Activated CD8-positive, alpha-beta memory T cell treated with anti-CD3 and anti-CD28 coated beads for 4 hours (primary cell): ENCODE data around the gene DAB2IP.
"Not testable (repeated sequence)": the region's sequence is repeated elsewhere in the genome, so short reads cannot be mapped to it uniquely, and the experiment has no call there.

Source experiments
- DNase-seq, 2 donors: peaks; one replicate each; pipeline ENCODE4 v3.0.0-alpha.2; 2020; ENCODE audit warnings: low read depth in 2 of 2

Gene DAB2IP

DNA sequence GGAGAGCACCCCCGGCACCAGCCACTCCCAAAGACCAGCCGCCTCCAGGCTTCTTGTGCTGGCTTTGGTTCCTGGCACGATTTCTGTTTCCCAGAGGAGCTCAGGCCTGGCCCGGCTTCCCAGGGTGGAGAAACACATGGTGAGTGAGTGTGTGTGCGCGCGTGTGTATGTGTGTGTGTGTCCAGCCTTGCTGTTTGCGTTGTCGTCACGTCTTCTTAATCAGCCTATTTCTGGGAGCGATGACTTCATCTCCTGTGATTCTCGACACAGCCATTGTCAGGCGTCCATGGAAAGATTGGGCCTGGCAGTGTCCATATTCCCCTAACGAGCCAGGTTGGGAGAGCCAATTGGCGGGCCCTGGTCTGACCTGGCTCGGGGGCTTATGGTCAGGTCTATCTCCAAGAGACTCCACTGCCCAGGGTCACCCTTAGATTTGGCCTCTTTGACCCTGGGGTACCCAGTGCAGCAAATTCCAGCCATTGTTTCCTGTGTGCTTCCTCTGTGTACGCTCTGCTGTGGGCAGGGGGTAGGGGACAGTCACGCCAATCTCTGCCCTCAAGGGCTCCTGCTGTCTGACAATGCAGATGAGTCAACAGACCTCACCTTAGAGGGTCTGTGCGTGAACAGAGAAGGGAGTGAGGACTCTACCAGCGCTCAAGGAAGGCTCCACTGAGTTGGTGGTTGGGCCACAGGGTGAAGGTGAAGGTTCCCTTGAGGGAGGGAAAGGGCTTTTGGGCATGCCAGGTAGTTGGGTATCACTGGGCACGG, 73.8 kb downstream of the DAB2IP start:
- DNase-seq: no peak

DNA sequence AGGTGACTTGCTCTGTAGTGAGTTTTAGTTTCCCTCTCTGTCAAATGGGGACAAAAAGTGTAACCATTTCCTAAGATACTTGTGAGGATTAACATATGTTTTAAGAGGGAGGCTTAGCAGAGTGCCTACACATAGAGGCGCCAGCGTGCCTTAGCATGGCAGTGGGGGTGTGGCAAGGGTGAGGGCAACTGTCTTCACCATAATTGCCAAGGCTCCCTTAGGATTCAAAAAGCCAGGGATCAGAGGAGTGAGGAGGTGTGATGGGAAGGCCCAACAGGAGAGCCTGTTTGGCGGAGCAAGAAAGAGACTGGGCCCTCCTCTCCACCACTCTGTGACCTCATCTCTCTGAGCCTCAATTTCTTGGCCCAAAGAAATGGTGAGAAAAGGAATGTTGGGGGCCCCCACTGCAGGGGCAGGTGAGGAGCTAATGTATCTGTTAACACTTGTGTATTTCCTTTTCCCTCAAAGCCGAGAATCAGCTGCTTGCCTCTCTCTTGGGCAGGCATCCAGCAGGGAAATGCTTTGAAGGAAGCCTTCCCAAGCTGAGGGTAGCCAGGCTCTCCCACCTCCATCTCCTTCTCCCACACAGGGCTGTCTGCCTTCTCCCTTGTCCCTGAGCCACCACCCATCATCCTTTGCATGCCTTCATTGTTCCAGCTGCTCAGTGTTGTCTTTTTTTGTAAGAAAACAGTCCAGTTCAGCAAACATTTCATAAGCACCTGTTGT, 76.0 kb downstream of the DAB2IP start:
- DNase-seq: no peak

DNA sequence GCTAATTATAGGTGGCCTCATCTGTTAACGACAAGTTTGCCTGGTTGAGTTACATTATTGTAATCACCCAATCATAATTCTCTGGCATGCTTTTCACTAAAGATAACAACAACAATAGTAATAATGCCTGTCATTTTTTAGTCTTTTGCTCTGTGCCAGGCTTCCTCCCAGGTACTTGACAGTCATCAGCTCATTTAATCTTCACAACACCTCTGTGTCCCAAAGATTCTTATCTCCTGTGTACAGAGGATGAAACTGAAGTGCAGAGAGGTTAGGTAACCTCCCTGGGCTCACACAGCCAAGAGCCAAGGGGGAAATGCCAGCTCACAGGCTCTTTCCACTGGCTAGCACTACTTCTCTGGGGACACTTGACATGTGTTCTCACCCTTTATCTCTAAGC, 77.5 kb downstream of the DAB2IP start:
- DNase-seq: no peak

DNA sequence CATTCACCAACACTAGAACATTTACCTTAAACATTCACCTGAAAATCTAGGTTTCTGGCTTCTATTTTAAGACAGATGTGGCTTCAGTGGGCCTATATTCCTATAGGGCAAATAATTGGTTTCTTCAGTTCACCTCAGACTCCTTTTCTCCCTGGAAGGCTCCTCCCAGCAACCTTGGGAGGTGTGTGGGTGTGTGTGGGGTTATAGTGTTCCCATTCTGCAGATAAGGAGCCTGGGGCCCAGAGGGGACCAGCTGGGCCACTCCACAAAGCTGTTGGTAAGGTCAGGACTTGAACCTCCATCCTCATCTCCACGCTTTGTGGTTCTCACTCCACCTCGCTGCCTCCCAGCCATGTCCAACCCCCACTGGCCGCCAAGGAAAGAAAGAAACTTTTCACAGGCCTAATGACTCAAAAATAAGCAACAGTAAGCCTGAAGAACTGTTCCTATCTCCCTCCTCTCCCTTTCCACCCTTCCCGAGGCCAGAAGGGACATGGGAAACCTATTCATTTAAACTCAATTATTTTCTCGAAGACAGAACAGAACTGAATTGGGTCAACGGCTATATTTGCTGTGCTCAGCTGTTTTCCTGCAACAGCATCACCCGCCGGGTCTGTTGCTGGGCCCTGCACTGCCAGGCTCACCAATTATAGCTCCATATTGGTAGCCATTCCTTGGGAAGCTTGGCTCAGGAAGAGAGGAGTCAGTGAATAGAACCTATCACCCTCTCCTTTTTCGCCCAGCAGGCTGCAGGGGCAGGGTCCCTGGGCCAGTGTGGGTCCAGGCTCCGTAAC, 78.5 kb downstream of the DAB2IP start:
- no peak for DNase-seq

DNA sequence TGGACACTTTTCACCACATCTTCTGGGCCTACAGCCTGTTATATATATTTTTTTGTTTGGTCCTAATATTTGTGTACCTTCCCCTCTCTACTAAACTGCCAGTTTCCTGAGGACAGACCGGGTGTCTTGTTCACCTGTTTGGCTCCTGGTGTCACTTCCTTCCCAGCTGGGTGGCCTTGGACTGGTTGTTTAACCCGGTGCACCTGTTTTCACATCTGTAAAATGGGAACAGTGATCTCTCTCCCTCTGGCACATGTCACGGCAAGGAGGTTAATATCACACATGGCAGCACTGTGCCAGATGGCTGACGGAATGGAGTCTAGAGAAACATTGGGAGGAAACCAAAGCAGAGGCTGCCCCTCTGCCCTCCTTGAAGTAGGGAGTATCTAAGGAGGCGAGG, 79.7 kb downstream of the DAB2IP start:
- no peak for DNase-seq

DNA sequence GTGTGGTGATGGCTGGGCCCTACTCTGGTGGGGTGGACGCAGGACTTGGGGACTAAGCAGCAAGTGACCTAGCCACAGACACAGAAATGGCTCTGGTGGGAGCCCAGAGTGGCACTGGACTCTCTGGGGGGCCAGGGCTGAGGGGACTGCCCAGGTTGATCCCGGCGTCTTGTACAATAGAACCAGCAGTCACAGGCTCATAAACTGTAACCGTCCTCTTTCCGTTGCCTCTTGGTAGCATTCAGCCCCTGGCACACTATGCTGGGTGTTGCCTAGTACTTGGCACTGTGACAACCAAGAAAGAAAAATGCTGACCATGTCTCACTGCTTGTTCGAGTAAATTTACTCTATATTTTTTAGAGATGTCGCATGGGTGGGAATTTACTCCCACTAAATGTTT, 80.5 kb downstream of the DAB2IP start:
- no peak for DNase-seq

DNA sequence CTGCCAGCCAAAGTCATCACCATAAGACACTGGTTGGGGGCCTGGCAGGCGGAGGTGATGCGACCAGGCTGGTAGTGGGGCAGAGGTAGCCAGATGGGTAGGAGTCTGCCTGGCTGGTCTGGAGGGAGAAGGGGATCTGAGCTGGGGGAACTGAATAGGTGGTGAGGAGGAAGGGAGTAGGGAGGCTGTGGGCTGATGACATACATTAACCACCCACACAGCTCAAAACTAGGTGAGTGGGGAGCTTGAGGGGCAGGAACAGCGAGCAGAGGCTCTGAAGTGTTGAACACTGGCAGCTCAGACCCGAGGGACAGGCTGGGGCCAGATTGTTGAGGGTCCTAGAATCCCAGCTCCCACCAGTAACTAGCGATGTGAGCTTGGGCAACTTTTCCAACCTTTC, 81.0 kb downstream of the DAB2IP start:
- no peak for DNase-seq

DNA sequence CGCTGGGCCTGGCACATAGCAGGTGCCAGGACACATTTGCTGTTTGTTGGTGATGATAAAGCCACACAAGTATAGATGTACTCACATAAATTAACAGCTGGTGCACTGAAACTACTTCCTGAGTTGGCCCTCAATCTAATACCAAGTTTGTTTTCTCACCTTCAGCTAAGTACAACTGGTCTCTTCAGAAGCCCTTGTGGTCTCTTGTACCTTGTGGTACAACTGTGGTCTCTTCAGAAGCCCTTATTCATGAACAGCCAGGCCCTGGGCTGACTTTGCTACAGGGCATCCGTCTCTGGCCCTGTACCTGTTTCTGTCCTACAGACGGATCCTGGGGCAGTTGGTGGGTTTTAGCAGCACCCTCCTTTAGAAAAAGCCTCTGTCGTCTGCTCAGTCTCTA, 81.5 kb downstream of the DAB2IP start:
- DNase-seq: no peak

DNA sequence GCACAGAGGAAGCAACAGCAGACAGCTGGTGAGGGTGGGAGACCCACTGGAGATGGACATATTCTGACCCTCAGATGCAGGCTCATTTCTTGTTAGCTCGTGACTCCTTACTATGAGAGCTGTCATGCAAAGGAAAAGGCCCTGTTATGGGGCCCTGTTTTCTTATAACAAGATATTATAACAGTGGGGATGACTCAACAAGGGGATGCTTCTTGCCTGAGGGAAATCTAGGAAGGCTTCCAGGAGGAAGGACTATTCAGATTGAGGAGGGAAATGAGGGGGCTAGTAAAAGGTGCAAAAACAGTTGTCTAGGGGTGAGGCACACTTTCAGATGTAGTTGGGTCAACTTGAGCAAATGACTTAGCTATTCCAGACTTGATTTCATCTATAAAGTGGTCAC, 83.0 kb downstream of the DAB2IP start:
- DNase-seq: no peak

DNA sequence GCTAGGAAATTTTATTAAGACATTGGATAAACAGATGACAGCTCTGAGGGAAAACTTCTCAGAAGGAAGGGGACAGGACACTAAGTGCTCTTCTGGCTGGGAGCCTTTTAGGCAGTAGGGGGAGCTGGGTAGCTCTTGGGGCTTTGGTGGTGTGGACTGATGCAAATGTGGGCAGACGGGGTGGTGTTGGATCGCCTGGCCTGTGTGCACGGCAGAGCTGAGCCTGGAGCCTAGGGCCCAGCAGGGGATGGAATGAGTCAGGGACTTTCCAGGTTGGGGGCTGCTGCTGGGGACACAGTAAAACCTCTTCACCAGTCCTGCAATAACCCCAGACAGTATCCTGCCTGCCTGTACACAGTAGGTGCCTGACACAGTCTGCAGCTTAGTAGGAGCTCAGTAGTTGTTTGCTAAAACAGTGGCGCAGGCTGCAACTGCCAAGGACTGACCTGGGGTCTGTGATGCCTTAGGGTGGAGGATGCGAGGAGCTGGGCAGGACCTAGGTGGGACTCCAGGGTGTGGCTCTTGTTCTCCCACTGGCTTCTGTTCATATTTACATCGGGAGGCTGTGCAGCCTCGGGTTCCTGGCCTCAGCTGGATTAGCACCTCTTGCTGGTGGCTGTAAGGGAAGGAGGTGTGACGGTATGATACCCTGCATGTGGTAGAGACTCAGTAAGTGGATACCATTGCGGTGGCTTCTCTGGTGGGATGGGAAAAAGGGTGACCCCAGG, 83.8 kb downstream of the DAB2IP start:
- no peak for DNase-seq

DNA sequence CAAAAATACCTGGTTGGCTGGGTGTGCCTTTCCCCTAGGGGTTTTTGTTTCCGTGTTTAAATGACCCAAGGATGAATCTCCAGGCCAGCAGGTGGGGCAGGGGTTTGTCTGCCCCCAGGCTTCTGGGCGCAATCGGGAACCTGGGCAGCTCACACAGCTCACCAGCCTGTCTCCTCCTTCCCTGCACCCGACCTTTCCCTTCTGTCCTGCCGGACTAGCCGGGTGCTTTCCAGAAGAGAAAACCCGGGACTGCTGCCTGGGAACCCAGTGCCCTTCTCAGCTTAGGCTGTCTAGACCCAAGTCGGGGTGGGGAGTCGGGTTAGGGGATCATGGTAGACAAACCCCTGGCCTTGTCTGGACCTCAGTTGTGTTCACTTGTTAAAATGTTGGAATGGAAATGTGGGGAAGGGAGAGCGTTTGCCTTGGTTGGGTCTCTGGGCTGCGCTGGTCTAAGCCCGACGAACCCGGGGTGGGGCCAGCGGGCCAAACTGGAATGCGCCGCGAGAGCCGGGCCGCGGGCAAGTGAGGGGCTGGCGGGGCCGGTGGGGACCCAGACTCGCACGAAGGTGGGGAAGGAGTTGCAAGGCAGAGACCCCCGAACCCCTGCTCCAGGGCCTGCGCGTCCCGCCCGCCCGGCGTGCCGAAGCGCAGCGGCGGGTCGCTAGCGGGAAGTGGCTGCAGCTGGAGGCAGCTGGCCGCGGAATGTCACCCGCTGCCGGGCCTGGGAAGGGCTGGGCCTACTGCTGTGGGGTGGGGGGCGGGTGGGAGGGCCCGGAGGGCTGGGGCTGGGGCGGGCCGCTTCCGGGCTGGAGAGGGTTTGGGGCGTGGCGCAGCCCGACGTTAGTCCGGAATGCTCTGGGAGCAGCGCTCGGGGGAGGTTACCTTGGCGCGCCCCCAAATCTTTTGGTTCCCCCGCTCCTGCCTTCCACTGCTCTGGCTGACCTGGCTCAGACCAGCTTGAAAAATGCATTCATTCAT, 84.6 kb downstream of the DAB2IP start:
- DNase-seq: no peak

DNA sequence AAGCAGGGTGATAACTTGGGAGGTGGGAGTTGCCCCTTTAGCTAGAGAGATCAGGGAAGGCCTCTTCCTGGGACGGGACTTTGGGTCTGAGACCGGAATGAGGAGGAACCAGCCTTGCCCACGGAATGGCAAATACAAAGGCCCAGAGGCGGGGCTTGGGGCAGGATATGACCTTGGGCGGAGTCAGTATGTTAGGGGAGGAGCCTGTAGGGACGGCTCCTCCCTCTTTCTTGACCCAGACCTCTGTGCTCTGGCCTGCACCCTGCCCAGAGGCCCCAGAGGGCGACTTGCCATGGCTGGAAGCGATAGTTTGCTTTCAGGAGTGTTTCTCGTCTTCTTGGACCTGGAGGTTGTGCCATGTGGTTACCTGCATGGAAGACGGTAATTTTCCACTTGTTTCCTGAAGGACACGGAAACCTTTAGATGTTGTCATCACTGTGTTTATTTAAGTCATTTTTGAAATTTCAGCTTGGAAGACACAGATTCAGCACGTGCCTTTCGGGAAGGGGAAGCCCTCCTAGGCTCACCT, 85.6 kb downstream of the DAB2IP start:
- DNase-seq: no peak

DNA sequence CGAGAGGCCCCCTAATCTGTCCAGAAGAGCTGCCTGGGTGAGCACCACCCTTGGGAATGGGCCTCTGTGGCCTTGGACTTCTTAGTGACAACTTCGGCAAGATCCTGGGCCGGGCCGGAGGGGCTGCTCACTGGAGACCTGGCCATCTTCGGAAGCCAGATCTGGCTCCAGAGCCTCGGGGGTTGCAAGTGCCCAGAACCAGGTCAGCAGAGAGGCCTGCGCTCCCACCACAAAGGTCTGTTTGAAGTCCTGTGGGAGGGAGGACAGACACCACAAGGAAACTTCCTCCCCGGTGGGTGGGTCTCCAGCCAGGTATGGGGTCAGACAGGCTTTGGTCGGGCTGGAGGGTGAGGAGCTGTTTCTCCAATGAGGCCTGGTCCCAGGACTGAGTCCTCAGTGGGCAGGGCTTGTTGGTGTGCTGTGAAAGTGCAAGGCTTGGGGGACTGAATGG, 86.1 kb downstream of the DAB2IP start:
- no peak for DNase-seq

DNA sequence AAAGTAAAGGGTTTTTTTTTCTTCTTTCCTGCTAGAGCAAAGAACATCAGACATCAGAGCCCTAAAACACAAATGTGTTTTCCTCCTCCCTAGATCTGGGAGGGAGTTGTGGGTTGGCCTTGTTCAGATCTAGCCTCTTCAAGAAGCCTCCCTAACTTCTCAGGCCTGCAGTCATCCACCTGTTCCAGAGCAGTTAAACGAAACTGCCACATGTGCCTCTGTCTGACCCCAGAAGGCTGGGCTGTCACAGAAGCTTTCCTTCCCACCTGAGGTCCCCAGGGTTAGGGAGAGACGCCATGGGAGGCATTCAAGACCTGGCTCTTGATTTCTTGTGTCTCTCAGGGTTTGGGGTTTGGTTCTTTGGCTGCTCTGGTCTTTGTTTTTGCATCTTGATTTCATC, 87.0 kb downstream of the DAB2IP start:
- DNase-seq: no peak

DNA sequence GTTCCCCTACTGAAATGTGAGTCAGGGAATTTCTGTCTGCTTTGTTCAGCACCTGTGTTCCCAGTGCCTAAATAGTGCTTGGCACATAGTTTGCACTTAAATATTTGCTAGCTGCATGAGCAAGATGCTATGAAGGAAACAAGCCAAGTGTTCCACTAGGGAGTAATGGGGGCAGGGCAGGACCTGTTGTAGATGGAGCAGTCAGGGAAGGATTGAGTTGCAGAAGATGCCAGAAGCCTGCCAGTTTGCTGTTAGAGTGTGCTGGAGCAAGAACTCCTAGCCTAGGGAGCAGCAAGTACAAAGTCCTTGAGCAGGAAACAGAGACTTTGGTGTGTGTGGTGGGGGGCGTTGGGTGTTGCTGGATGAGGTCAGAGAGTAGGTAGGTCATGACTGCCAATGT, 87.5 kb downstream of the DAB2IP start:
- DNase-seq: no peak

DNA sequence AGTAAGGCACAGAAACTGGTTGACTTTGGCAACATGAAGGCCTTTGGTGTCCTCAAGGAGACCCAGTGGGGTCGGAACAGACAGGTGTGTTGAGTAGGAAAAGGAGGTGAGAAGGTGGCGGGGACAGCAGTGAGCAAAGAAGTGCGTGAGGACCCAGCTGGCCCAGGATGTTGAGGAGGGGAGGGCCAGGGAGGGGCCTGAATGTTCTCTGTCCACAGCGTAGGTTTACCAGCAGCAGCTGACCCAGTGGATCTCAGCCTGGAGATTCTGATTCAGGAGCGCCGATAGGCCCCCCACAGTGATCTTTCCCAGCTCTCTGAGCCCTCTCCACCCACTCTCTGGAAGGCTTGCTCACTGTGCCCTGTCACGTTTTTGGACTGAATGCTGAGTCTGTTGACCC, 88.5 kb downstream of the DAB2IP start:
- no peak for DNase-seq

DNA sequence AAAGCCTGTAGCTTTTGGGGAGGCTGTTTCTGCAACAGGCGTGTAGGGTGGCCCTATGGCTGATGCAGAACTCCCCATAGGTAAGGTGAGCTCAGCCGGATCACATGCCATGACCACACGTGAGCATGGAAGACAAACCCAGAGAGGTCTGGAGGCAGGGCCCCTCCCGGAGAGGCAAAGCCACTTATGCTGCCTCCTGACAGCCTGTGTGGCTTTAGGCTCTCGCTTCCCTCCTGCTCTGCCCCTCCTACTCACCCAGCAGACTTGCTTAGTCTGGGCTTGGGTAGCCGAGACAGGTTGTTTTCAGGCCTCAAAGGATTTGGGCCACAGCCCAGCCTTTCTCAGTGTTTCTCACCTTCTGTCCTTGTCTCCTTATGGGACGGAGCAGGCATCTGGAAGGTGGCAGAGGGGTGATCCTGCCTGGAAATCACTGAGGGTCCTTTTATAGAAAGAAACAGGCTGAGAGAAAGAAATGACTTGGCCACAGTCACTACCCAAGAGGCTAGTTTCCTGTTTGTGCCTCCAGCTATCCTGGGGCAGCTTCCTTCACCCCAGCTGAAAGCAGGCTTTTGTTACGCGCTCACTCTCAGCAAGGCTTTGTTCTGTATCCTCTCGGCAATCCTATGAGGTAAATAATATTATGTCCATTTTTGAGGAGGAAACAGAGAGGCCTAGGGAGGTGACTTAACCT, 89.9 kb downstream of the DAB2IP start:
- DNase-seq: no peak

DNA sequence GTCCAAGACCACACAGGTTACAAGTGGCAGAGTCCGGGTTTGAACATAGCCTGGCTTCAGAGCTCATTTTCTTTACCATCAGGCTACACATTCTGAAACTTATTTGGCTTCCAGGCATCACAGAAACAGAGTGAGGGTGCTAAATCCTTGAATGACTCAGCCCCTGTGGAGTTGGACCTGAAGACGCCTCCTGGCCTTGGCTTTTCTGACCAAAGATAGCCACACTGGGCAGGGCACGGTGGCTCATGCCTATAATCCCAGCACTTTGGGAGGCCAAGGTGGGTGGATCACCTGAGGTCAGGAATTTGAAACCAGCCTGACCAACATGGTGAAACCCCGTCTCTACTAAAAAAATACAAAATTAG, 90.5 kb downstream of the DAB2IP start:
- not testable (repeated sequence) for DNase-seq

DNA sequence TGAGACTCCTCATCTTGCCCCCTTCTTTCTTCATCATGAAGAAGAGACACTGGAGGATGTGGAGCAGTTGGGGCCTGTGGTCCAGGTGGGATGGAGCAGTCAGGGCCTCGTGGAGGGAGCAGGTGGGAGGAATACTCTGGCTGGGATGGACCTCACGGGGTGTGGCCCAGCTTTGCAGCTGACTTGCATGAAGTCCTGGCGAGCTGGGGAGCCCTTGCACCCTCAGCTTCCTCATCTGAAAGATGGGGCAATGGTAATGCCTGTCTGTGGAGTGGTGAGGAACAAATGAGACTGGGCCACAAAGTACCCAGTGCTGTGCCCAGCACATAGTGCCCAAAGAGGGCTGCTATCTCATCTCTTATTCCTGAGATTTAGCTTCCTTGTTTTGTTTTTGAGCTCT, 91.5 kb downstream of the DAB2IP start:
- no peak for DNase-seq

DNA sequence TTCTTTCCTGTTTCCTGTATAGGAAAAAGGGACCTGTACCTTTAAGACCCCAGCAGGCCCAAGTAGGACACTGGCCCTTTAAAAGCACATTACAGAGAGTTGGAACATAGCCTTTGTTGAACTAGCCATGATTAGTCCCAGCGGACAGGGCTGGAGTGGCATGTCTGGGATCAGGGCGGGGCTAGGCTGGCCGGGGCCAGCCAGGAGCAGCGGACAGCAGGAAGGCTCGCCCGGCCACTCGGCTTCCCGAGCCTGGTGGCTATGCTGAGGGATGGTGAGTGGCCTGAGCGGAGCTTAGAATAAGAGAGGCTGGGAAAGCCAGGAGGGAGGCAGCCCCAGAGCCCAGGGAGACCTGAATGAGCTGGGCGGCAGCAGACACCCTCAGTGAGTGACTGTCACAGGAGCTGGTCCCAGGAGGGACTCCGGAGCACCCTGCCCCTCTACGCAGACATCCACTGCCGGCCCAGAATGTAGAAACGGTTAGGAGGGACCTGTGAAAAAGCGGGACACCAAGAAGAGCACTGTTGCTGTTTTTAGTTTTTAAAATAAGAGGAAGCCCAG, 92.1 kb downstream of the DAB2IP start:
- no peak for DNase-seq
